H9 (cell line): ENCODE results near the gene UBA1. TPM values are rescaled to one million over a fixed set of nuclear protein-coding genes. Genes with fewer than 3 reads are reported as not detected.

ENCODE experiments used
- DNase-seq: peaks from one replicate; pipeline ENCODE4 v3.0.0-alpha.2; 2017
- H2AFZ ChIP-seq: one replicate; pipeline ENCODE4 v1.6.1; 2013; ENCODE audit warnings: mild to moderate bottlenecking, low read length, control low read depth, moderate library complexity
- H2AK5ac ChIP-seq: 2 replicates; pipeline ENCODE4 v1.6.1; 2013; ENCODE audit warnings: low read length, control low read depth, mixed read lengths; ENCODE audit not compliant: insufficient read length
- H2BK120ac ChIP-seq: one replicate; pipeline ENCODE4 v1.6.1; 2013; ENCODE audit warnings: low read depth, mild to moderate bottlenecking, low read length, control low read depth, inconsistent platforms; ENCODE audit not compliant: poor library complexity, severe bottlenecking
- H2BK12ac ChIP-seq: 2 replicates; pipeline ENCODE4 v1.6.1; 2013; ENCODE audit warnings: low read length, control low read depth, mixed read lengths, low read depth; ENCODE audit not compliant: insufficient read length
- H2BK15ac ChIP-seq: 2 replicates; pipeline ENCODE4 v1.6.1; 2013; ENCODE audit warnings: low read depth, low read length, control low read depth
- H2BK20ac ChIP-seq: one replicate; pipeline ENCODE4 v1.6.1; 2013; ENCODE audit warnings: low read depth, mild to moderate bottlenecking, low read length, control low read depth, inconsistent platforms; ENCODE audit not compliant: poor library complexity, severe bottlenecking
- H2BK5ac ChIP-seq: 2 replicates; pipeline ENCODE4 v1.6.1; 2013; ENCODE audit warnings: low read length, control low read depth, mixed read lengths; ENCODE audit not compliant: insufficient read length
- H3K14ac ChIP-seq: 2 replicates; pipeline ENCODE4 v1.6.1; 2013; ENCODE audit warnings: low read length, control low read depth; ENCODE audit not compliant: insufficient read depth
- H3K18ac ChIP-seq: 2 replicates; pipeline ENCODE4 v1.6.1; 2013; ENCODE audit warnings: low read depth, mild to moderate bottlenecking, mixed read lengths, low read length, control low read depth; ENCODE audit not compliant: insufficient read length
- H3K23ac ChIP-seq: 2 replicates; pipeline ENCODE4 v1.6.1; 2013; ENCODE audit warnings: low read length, control low read depth, mixed read lengths, low read depth; ENCODE audit not compliant: insufficient read length
- H3K23me2 ChIP-seq: 2 replicates; pipeline ENCODE4 v1.6.1; 2013; ENCODE audit warnings: low read depth, mild to moderate bottlenecking, mixed read lengths, low read length, control low read depth; ENCODE audit not compliant: insufficient read length, poor library complexity, severe bottlenecking
- H3K27ac ChIP-seq: 2 replicates; pipeline ENCODE4 v1.5.1; 2013; ENCODE audit warnings: low read length, control low read depth, mixed read lengths, low read depth; ENCODE audit not compliant: insufficient read length
- H3K27me3 ChIP-seq: 2 replicates; pipeline ENCODE4 v1.6.1; 2013; ENCODE audit warnings: low read length, control low read depth, inconsistent platforms; ENCODE audit not compliant: insufficient read depth
- H3K4ac ChIP-seq: 2 replicates; pipeline ENCODE4 v1.6.1; 2013; ENCODE audit warnings: low read depth, mild to moderate bottlenecking, control low read depth, inconsistent platforms, low read length, moderate library complexity
- H3K4me1 ChIP-seq: 2 replicates; pipeline ENCODE4 v1.6.1; 2013; ENCODE audit warnings: low read length, control low read depth, inconsistent platforms; ENCODE audit not compliant: insufficient read depth
- H3K4me2 ChIP-seq: 2 replicates; pipeline ENCODE4 v1.6.1; 2013; ENCODE audit warnings: low read length, control low read depth, mixed read lengths; ENCODE audit not compliant: insufficient read length, insufficient read depth
- H3K56ac ChIP-seq: 2 replicates; pipeline ENCODE4 v1.6.1; 2013; ENCODE audit warnings: low read depth, mild to moderate bottlenecking, mixed read lengths, low read length, control low read depth; ENCODE audit not compliant: insufficient read length
- H3K79me1 ChIP-seq: 2 replicates; pipeline ENCODE4 v1.6.1; 2013; ENCODE audit warnings: low read depth, mild to moderate bottlenecking, moderate library complexity, low read length, control low read depth, inconsistent platforms; ENCODE audit not compliant: insufficient read depth, poor library complexity, severe bottlenecking
- H3K79me2 ChIP-seq: 2 replicates; pipeline ENCODE4 v1.6.1; 2013; ENCODE audit warnings: low read length, control low read depth, inconsistent platforms; ENCODE audit not compliant: insufficient read depth
- H3K9ac ChIP-seq: 2 replicates; pipeline ENCODE4 v1.6.1; 2013; ENCODE audit warnings: low read length, control low read depth, mixed read lengths; ENCODE audit not compliant: insufficient read length; ENCODE audit errors: extremely low read depth
- H3K9me3 ChIP-seq: one replicate; pipeline ENCODE4 v1.6.1; 2013; ENCODE audit warnings: low read depth, low read length, inconsistent platforms; ENCODE audit not compliant: control insufficient read depth
- H3T11ph ChIP-seq: one replicate; pipeline ENCODE4 v1.6.1; 2013; ENCODE audit warnings: mild to moderate bottlenecking, low read length, control low read depth, inconsistent platforms
- H4K20me1 ChIP-seq: one replicate; pipeline ENCODE4 v1.6.1; 2013; ENCODE audit not compliant: control insufficient read depth, insufficient read length, insufficient read depth
- H4K5ac ChIP-seq: 2 replicates; pipeline ENCODE4 v1.6.1; 2013; ENCODE audit warnings: low read depth, mild to moderate bottlenecking, mixed read lengths, low read length, control low read depth; ENCODE audit not compliant: insufficient read length
- H4K8ac ChIP-seq: replicated peaks from 2 replicates; pipeline ENCODE4 v1.6.1; 2013; ENCODE audit warnings: low read length, control low read depth, mixed read lengths, low read depth; ENCODE audit not compliant: insufficient read length
- H4K91ac ChIP-seq: 2 replicates; pipeline ENCODE4 v1.6.1; 2013; ENCODE audit warnings: low read depth, mild to moderate bottlenecking, moderate library complexity, mixed read lengths, low read length, control low read depth; ENCODE audit not compliant: insufficient read length
- H3K27ac Mint-ChIP-seq, 3 experiments: 2 replicates in 2 of 3; 3 replicates in 1 of 3; pipeline ENCODE4 v1.8.0; 2020 to 2021; ENCODE audit warnings: mixed read lengths in 3 of 3, mild to moderate bottlenecking in 1 of 3, moderate library complexity in 1 of 3
- H3K27me3 Mint-ChIP-seq: 2 replicates; pipeline ENCODE4 v1.8.0; 2021; ENCODE audit warnings: low read depth, mild to moderate bottlenecking, moderate library complexity, mixed read lengths
- H3K36me3 Mint-ChIP-seq, 3 experiments: 2 replicates in 2 of 3; 3 replicates in 1 of 3; pipeline ENCODE4 v1.8.0; 2020 to 2021; ENCODE audit warnings: low read depth in 3 of 3, mixed read lengths in 3 of 3; ENCODE audit not compliant: insufficient read depth in 1 of 3
- H3K4me1 Mint-ChIP-seq, 2 experiments: 2 replicates each; pipeline ENCODE4 v1.8.0; 2020; ENCODE audit warnings: mixed read lengths in 2 of 2
- H3K4me3 Mint-ChIP-seq, 2 experiments: 2 replicates in 1 of 2; 3 replicates in 1 of 2; pipeline ENCODE4 v1.8.0; 2020 to 2021; ENCODE audit warnings: mild to moderate bottlenecking in 2 of 2, mixed read lengths in 2 of 2, moderate library complexity in 1 of 2
- H3K9me3 Mint-ChIP-seq, 2 experiments: 2 replicates in 1 of 2; 3 replicates in 1 of 2; pipeline ENCODE4 v1.8.0; 2020; ENCODE audit warnings: mild to moderate bottlenecking in 2 of 2, mixed read lengths in 2 of 2, moderate library complexity in 1 of 2
- WGBS: extraction: QIAGEN DNeasy Blood & Tissue Kit; methylation state at CpG from one replicate; pipeline ENCODE4 v1.1.7; 2013; ENCODE audit warnings: missing lambda C conversion rate, low lambda C conversion rate, mixed read lengths; ENCODE audit not compliant: insufficient read length; ENCODE audit errors: extremely low coverage; 5-methylcytosine and 5-hydroxymethylcytosine counted together
- total RNA-seq: library from RNA; stranded (reverse); gene quantifications from 2 replicates; pipeline ENCODE4 v1.2.1, GENCODE V29; 2021
- TF ChIP-seq, protein P1 (sequence below): fragments of 200-600 bp; sonication (generic); conservative IDR thresholded peaks from 3 replicates; pipeline ENCODE4 v1.8.0; 2021; ENCODE audit warnings: antibody characterized with exemption, mild to moderate bottlenecking

Gene UBA1
- total RNA-seq, 1 experiment from 2014 or later: 427 TPM

DNA sequence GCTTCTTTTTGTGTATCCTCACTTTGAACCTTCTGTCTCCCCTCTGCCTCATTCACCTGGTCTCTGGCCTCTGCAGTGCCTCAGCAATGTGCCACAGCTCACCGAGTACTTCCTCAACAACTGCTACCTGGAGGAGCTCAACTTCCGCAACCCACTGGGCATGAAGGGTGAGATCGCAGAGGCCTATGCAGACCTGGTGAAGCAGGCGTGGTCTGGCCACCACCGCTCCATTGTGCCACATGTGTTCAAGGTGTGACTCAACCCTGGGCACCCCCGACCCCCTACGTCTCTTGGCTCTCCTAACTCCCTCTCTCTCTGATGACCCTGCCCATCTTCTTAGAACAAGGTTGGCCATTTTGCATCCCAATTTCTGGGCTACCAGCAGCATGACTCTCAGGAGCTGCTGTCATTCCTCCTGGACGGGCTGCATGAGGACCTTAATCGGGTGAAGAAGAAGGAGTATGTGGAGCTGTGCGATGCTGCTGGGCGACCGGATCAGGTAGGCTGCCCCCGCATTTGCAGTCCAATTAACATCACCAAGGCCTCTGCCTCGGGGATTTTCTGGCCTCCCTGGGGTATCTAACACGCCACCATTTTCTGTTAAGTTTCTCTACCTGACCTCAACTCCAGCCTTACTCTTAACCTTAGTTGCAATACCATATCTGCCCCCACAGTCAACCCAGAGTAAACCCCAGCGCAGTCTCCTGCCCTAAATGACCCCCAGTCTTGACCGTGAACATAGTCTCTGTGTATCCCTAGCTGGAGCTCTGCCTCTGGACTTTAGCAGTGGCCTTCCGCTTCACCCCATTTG is 47.8 kb downstream of the UBA1 start:
- no peak overlapping the region for H3T11ph ChIP-seq
- no peaks in the 10 kb centered on the region for H3K9me3 ChIP-seq
- no peak overlapping the region for H4K91ac ChIP-seq
- no peaks in the 10 kb centered on the region for H3K27me3 ChIP-seq
- H2BK15ac ChIP-seq: no peak overlapping the region
- no peak overlapping the region for H2BK5ac ChIP-seq
- H3K4ac ChIP-seq: no peak overlapping the region
- Mint-ChIP-seq H3K36me3 (peaks cover 56 to 70% (median 67%) of the 10 kb centered on the region in 3 experiments; a peak in 6 of 7 replicates), H3K9me3 (no peaks in the 10 kb centered on the region; a peak in 1 of 5 replicates), H3K27ac (peak overlapping the region in 2 of 3 experiments; percentile 10 to 84; a peak in 3 of 7 replicates), H3K4me3 (no peak overlapping the region), H3K4me1 (no peaks in the 10 kb centered on the region), H3K27me3 (peaks cover 1% of the 10 kb centered on the region; the same call in 1 of the 2 replicates)
- H3K79me1 ChIP-seq: peaks cover 2% of the 10 kb centered on the region
- H3K4me1 ChIP-seq: no peaks in the 10 kb centered on the region
- H2BK120ac ChIP-seq: no peak overlapping the region
- H3K27ac ChIP-seq: no peak overlapping the region
- no peak overlapping the region for H3K18ac ChIP-seq
- no peak for DNase-seq
- H4K5ac ChIP-seq: no peak overlapping the region
- H3K23me2 ChIP-seq: no peaks in the 10 kb centered on the region
- H4K8ac ChIP-seq: no peak overlapping the region
- H3K23ac ChIP-seq: no peak overlapping the region
- no peak overlapping the region for H2AFZ ChIP-seq
- no peak overlapping the region for H3K4me2 ChIP-seq
- H3K14ac ChIP-seq: no peak overlapping the region
- H2BK12ac ChIP-seq: no peak overlapping the region
- H2BK20ac ChIP-seq: no peak overlapping the region
- H4K20me1 ChIP-seq: no peaks in the 10 kb centered on the region
- H3K56ac ChIP-seq: no peak overlapping the region
- no peak overlapping the region for H3K9ac ChIP-seq
- TF ChIP-seq, protein P1, sequence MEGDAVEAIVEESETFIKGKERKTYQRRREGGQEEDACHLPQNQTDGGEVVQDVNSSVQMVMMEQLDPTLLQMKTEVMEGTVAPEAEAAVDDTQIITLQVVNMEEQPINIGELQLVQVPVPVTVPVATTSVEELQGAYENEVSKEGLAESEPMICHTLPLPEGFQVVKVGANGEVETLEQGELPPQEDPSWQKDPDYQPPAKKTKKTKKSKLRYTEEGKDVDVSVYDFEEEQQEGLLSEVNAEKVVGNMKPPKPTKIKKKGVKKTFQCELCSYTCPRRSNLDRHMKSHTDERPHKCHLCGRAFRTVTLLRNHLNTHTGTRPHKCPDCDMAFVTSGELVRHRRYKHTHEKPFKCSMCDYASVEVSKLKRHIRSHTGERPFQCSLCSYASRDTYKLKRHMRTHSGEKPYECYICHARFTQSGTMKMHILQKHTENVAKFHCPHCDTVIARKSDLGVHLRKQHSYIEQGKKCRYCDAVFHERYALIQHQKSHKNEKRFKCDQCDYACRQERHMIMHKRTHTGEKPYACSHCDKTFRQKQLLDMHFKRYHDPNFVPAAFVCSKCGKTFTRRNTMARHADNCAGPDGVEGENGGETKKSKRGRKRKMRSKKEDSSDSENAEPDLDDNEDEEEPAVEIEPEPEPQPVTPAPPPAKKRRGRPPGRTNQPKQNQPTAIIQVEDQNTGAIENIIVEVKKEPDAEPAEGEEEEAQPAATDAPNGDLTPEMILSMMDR: no peak
- no CpG with 5 or more reads among the region's 18 CpGs for WGBS
- H3K79me2 ChIP-seq: no peaks in the 10 kb centered on the region; the same call in 1 of the 2 replicates
- no peak overlapping the region for H2AK5ac ChIP-seq
